Calu3 (cell line): Measurements from ENCODE around the gene MRPL11. TPM values are rescaled to one million over a fixed set of nuclear protein-coding genes. Genes with fewer than 3 reads are reported as not detected.
A peak's percentile ranks its signal among the peaks of the same experiment; 100 is the strongest.

Experiments used
- BruUV-seq: library from RNA; stranded (reverse); fragments of 400-500 nt; replicated peaks from 2 replicates; lab custom pipeline; 2021; lab: Mats Ljungman, UMichigan
- CTCF ChIA-PET: fragments of 300-600 bp; sonication (Branson Sonifier 250); formaldehyde crosslinking; loops from one replicate; lab custom pipeline; 2022; ENCODE audit warnings: antibody characterized with exemption; lab: Charles Lee
- DNase-seq: peaks from one replicate; pipeline ENCODE4 v3.0.0; 2022
- H3K27ac Mint-ChIP-seq: one replicate; pipeline ENCODE4 v1.8.0; 2022; ENCODE audit warnings: mixed read lengths; ENCODE audit not compliant: unreplicated experiment
- H3K27me3 Mint-ChIP-seq: one replicate; pipeline ENCODE4 v1.8.0; 2022; ENCODE audit warnings: mixed read lengths; ENCODE audit not compliant: unreplicated experiment
- H3K36me3 Mint-ChIP-seq: one replicate; pipeline ENCODE4 v1.8.0; 2022; ENCODE audit warnings: mild to moderate bottlenecking, moderate library complexity, mixed read lengths; ENCODE audit not compliant: insufficient read depth, unreplicated experiment
- H3K4me1 Mint-ChIP-seq: one replicate; pipeline ENCODE4 v1.8.0; 2022; ENCODE audit warnings: mild to moderate bottlenecking, low read depth, mixed read lengths; ENCODE audit not compliant: unreplicated experiment
- H3K4me3 Mint-ChIP-seq: one replicate; pipeline ENCODE4 v1.8.0; 2022; ENCODE audit warnings: mild to moderate bottlenecking, low read depth, moderate library complexity, mixed read lengths; ENCODE audit not compliant: unreplicated experiment
- H3K9me3 Mint-ChIP-seq: one replicate; pipeline ENCODE4 v1.8.0; 2022; ENCODE audit warnings: low read depth, mixed read lengths; ENCODE audit not compliant: unreplicated experiment
- intact Hi-C: fragments of 100-400 bp; cut with micrococcal nuclease; formaldehyde crosslinking; loops from one replicate; pipeline ENCODE4 v1.10.0; 2022; ENCODE audit not compliant: unreplicated experiment
- total RNA-seq: library from RNA; stranded (reverse); gene quantifications from 2 replicates; pipeline ENCODE4 v1.2.3, GENCODE V29; 2022
- TF ChIP-seq, protein P1 (sequence below): fragments of 200-600 bp; IDR thresholded peaks from one replicate; pipeline ENCODE4 v1.8.0; 2022; ENCODE audit warnings: antibody characterized with exemption; ENCODE audit not compliant: unreplicated experiment

MRPL11 gene
- total RNA-seq, 1 experiment from 2014 or later = 79.6 TPM

DNA sequence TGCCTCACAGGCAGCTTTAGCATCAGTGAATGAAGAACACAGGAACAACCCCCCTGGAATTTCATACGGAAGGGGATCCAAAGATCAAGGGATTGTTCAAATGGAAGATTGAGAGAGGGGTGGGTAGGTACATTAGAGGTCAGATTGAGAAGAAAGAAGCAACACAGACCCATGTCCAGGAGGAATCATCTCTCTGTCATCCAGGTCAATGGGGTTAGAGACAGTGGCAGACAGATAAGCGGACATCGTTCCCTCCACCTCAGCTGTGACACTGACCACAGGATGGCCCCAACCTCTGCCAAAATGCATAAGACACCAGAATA lies 19.7 kb downstream of the MRPL11 start:
- Mint-ChIP-seq H3K9me3 (no peaks in the 10 kb centered on the region), H3K4me3 (no peak overlapping the region), H3K27me3 (peaks cover 77% of the 10 kb centered on the region), H3K27ac (no peak overlapping the region), H3K4me1 (peaks cover 21% of the 10 kb centered on the region), H3K36me3 (peaks cover 12% of the 10 kb centered on the region)
- CTCF ChIA-PET = interaction anchor here (1.2 to 1.3 kb wide), 2 partner anchors 20 to 33 kb away, joined by 5 to 10 read pairs; partner anchors contain the start of gene MRPL11
- no peak for DNase-seq
- intact Hi-C loops = no loop called here
- BruUV-seq = no TSS peak
- TF ChIP-seq, protein P1, sequence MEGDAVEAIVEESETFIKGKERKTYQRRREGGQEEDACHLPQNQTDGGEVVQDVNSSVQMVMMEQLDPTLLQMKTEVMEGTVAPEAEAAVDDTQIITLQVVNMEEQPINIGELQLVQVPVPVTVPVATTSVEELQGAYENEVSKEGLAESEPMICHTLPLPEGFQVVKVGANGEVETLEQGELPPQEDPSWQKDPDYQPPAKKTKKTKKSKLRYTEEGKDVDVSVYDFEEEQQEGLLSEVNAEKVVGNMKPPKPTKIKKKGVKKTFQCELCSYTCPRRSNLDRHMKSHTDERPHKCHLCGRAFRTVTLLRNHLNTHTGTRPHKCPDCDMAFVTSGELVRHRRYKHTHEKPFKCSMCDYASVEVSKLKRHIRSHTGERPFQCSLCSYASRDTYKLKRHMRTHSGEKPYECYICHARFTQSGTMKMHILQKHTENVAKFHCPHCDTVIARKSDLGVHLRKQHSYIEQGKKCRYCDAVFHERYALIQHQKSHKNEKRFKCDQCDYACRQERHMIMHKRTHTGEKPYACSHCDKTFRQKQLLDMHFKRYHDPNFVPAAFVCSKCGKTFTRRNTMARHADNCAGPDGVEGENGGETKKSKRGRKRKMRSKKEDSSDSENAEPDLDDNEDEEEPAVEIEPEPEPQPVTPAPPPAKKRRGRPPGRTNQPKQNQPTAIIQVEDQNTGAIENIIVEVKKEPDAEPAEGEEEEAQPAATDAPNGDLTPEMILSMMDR = no peak

- Mint-ChIP-seq H3K4me3 (no peak overlapping the region), H3K9me3 (no peaks in the 10 kb centered on the region), H3K36me3 (peaks cover 12% of the 10 kb centered on the region), H3K27me3 (peaks cover 77% of the 10 kb centered on the region), H3K27ac (no peak overlapping the region), H3K4me1 (peaks cover 21% of the 10 kb centered on the region)
- intact Hi-C loops = no loop called here
- CTCF ChIA-PET = interaction anchor here (0.6 to 1.3 kb wide), 9 partner anchors 10 to 310 kb away, joined by 3 to 16 read pairs (median 5); partner anchors contain the start of genes DPP3, MRPL11, PELI3 and RBM4B
- peak; percentile 77 for DNase-seq
- TF ChIP-seq, protein P1 = peak; percentile 66
- no TSS peak for BruUV-seq
These were observed 20.3 kb downstream of the MRPL11 start for GRCh38 chr11:66418168-66418985.

- intact Hi-C loops = no loop called here
- Mint-ChIP-seq H3K4me1 (peaks cover 21% of the 10 kb centered on the region), H3K27ac (no peak overlapping the region), H3K4me3 (no peak overlapping the region), H3K36me3 (peaks cover 12% of the 10 kb centered on the region), H3K9me3 (no peaks in the 10 kb centered on the region), H3K27me3 (peaks cover 81% of the 10 kb centered on the region)
- no peak for DNase-seq
- no TSS peak for BruUV-seq
- CTCF ChIA-PET = no interaction called here
- TF ChIP-seq, protein P1 = no peak
These were observed 21.6 kb downstream of the MRPL11 start for GRCh38 chr11:66417000-66417399.

GRCh38 chr11:66415423-66415822 lies 23.2 kb downstream of the MRPL11 start:
- H3K4me3 Mint-ChIP-seq = no peak overlapping the region
- peaks cover 12% of the 10 kb centered on the region for H3K36me3 Mint-ChIP-seq
- H3K4me1 Mint-ChIP-seq = peaks cover 21% of the 10 kb centered on the region
- BruUV-seq = no TSS peak
- no peak overlapping the region for H3K27ac Mint-ChIP-seq
- no peak for DNase-seq
- no peaks in the 10 kb centered on the region for H3K9me3 Mint-ChIP-seq
- H3K27me3 Mint-ChIP-seq = peaks cover 96% of the 10 kb centered on the region
- TF ChIP-seq, protein P1 = no peak
- intact Hi-C loops = no loop called here
- CTCF ChIA-PET = interaction anchor here (0.8 to 1.2 kb wide), 2 partner anchors 23 to 65 kb away, joined by 3 read pairs; partner anchors contain the start of genes DPP3 and MRPL11
